B cell (primary cell): Measurements from ENCODE around the gene PTPRN2.

Source experiments
- CTCF ChIP-seq: fragments of 200-600 bp; IDR thresholded peaks from one replicate; pipeline ENCODE4 v1.8.0; 2022; ENCODE audit warnings: antibody characterized with exemption, mild to moderate bottlenecking
- EZH2 ChIP-seq: IDR thresholded peaks from 2 replicates; pipeline ENCODE4 v1.6.1; 2012; ENCODE audit warnings: borderline replicate concordance, low read depth, mild to moderate bottlenecking, moderate library complexity, low read length; ENCODE audit not compliant: insufficient read depth, poor library complexity, severe bottlenecking

GRCh38 chr7:157992511-157993160, 595.0 kb downstream of the PTPRN2 start:
- TF ChIP-seq CTCF (no peak), EZH2 (no peak)
